ENCODE results near the gene APOC3.

APOC3 gene

GRCh38 chr11:116807601-116808261 is 22.0 kb upstream of the APOC3 start:
- no peak for DNase-seq

GRCh38 chr11:116808262-116809175 is 21.2 kb upstream of the APOC3 start:
- no peak for DNase-seq

GRCh38 chr11:116811194-116811593 is 18.5 kb upstream of the APOC3 start:
- DNase-seq = no peak

- DNase-seq = no peak
Measured at GRCh38 chr11:116812109-116812508, 17.6 kb upstream of the APOC3 start.

GRCh38 chr11:116813170-116813569 is 16.5 kb upstream of the APOC3 start:
- DNase-seq = no peak

GRCh38 chr11:116813781-116814471 is 15.8 kb upstream of the APOC3 start:
- no peak for DNase-seq

- no peak for DNase-seq
Measured at GRCh38 chr11:116814502-116814901, 15.2 kb upstream of the APOC3 start.

GRCh38 chr11:116819049-116819448 is 10.7 kb upstream of the APOC3 start:
- no peak for DNase-seq

GRCh38 chr11:116821050-116821918 is 8.4 kb upstream of the APOC3 start:
- DNase-seq = no peak

- no peak for DNase-seq
Measured at GRCh38 chr11:116822575-116822974, 7.1 kb upstream of the APOC3 start.

- no peak for DNase-seq
Measured at GRCh38 chr11:116823031-116823843, 6.5 kb upstream of the APOC3 start, which contains the start of gene APOA4. TSS of gene APOA4 (minus strand) at chr11:116823304. CDS start at chr11:116823191, 113 bp downstream.

GRCh38 chr11:116825434-116825833 is 4.3 kb upstream of the APOC3 start:
- no peak for DNase-seq

GRCh38 chr11:116825854-116826750 is 3.6 kb upstream of the APOC3 start:
- DNase-seq = no peak

- DNase-seq = no peak
Measured at GRCh38 chr11:116826751-116827431, 2.8 kb upstream of the APOC3 start.

- DNase-seq = no peak
Measured at GRCh38 chr11:116827461-116827860, 2.2 kb upstream of the APOC3 start.

GRCh38 chr11:116828632-116829524 is 829 bp upstream of the APOC3 start:
- DNase-seq = no peak

GRCh38 chr11:116830184-116830912 is 641 bp downstream of the APOC3 start:
- DNase-seq = no peak

- no peak for DNase-seq
Measured at GRCh38 chr11:116831790-116832349, 2.2 kb downstream of the APOC3 start.

Data from SHP77 treated with DMSO at 0.1 percent for 48 hours (cell line).